Brain pericyte (primary cell): Measurements from ENCODE around the gene ETNK2.

Experiments
- DNase-seq: peaks from one replicate; pipeline ENCODE4 v3.0.0-alpha.2; 2012; ENCODE audit warnings: low read depth, low spot score

The ETNK2 gene, protein sequence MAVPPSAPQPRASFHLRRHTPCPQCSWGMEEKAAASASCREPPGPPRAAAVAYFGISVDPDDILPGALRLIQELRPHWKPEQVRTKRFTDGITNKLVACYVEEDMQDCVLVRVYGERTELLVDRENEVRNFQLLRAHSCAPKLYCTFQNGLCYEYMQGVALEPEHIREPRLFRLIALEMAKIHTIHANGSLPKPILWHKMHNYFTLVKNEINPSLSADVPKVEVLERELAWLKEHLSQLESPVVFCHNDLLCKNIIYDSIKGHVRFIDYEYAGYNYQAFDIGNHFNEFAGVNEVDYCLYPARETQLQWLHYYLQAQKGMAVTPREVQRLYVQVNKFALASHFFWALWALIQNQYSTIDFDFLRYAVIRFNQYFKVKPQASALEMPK

DNA sequence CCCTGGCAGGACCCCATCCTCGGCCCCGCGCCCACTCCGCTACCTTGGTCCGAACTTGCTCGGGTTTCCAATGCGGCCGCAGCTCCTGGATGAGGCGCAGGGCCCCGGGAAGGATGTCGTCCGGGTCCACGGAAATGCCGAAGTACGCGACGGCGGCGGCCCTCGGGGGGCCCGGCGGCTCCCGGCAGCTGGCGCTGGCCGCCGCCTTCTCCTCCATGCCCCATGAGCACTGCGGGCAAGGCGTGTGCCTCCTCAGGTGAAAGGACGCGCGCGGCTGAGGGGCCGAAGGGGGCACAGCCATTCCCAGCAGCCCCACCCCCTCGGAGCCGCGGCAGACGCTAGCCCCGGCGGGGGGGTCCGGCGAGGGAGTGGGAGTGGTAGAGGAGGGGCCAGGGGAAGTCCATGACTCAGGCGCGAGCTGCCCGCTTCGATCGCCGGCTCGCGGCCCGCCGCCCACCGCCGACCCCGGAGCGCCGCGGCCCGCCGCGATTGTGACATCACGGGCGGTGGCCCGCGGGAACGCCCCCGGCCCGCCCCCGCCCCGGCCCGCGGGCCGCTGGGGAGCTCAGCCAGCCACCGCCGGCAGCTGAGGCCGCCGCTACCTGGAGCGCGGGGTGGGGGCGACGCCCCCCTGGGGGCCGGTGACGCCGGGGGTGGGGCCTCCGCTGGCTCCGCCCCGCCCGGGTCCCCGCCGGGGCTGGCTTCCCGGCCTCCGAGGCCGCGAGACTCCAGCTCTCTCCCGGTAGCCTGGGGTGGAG is at the start of gene ETNK2:
ETNK2 (minus strand) TSS at position 493 of the 758 bp plus-strand sequence; CDS start at position 301, 192 bp downstream.
- DNase-seq, result no peak

DNA sequence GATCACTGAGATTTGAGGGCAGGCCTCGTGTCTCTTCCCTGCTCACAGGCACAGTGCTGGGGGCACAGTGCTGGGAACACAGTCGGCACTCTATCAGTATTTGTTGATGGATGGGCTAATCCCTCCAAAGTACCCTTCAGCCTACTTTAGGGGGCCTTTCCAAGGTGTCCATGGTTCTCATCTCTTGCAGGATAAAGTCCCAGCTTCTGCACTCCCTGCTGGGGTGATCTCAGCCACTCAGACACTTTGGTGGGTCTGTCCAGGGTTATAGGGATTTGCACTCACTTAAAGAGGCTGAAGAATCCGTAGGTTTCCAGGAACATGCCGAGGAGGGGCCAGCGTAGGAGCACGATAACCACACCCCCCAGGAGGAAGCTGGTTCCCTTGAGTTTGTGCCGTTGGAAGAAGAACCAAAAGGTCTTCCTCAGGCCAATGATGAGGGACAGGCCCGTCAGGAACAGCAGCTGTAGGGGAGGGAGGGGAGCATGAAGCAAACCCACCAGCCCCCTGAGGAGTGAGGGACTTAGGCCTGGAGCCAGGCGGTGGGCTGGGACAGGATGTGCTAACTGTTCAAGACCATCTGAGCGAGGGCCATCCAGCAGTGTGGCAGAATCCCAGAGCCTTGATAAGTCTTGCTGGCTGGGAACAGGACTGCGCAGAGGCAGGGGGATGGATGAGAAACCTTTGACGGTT is 49.6 kb upstream of the ETNK2 start:
- no peak for DNase-seq

DNA sequence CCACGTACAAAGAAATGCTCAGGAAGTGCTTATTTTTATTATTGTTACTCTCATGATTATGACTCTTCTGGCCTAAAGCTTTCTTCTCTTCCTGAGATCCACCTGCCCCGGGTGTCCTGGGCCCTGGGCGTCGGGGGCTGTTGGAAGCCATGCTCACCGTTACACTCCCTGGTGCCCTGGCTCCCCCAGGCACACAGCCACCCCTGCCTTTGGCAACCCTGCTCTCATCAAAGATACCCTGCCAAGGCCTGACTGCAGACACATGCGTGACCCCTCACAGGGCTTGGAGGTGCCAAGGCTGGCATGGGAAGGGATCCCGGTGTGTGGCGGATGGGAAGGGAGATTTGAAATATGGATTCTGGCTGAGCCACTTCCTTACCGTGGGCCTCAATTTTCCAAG is 47.7 kb upstream of the ETNK2 start:
- no peak for DNase-seq

DNA sequence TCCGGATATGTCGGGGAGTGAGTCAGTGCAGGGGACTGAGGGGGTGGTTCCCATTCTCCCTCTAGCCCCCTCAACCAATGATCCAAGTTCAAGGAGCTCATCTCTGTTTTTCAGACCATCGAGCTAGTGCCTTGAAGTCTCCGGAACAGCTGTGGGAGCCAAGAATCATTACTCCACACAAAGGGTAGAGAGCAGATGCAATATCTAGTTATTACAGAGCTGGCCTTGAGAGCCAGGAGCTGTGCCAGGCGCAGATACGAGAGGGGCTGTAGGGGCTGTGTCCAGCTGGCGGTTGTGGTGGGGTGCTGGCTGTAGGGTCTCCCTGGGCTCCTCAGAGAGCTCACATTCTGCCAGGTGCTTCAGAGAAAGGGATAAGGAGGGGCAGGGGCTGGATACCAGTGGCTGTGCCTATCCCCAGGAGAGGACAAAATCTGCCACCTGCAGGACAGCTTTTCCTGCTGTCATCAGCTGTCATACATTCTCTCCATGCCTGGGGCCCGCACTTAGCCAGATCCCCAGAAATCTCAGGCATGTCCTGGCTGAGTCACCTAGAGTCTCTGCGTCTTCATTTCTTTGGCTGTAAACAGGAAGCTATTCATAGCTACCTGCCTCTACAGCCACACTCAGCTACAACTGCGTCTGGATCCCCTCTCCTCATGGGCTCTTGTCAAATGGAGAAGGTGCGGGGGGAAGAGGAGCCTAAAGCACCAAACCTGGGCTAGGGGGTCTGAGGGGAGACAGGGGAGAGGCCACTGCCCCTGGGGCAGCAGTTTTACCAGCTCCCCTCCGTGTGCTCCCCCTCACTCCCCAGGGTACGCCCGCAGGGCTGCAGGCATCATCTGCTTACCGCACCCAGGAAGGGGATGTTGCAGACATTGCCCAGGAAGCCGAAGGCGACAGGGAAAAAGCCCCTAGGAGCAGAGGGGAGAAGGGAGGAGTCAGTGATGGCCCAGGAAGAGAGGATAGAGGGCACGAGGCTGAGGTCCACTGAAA is 46.8 kb upstream of the ETNK2 start:
- no peak for DNase-seq

DNA sequence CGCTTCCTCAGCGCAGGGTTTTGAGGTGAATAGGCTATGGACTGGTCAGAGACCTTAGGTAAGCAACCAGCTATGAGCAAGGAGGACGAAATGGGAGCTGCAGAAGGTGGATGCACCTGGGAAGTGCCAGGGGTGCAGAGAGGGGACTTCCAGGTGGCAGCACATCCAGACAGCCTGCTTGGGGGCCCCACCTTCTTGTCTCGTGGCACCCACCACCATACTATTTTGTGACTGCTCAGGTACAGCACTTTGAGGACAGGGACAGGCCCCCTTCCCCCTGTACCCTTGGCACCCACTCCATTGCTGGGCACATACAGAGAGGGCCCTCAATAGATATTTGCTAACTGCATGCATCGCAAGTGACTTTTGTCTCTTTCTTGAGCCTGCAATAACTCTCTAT is 45.2 kb upstream of the ETNK2 start:
- DNase-seq, result no peak

DNA sequence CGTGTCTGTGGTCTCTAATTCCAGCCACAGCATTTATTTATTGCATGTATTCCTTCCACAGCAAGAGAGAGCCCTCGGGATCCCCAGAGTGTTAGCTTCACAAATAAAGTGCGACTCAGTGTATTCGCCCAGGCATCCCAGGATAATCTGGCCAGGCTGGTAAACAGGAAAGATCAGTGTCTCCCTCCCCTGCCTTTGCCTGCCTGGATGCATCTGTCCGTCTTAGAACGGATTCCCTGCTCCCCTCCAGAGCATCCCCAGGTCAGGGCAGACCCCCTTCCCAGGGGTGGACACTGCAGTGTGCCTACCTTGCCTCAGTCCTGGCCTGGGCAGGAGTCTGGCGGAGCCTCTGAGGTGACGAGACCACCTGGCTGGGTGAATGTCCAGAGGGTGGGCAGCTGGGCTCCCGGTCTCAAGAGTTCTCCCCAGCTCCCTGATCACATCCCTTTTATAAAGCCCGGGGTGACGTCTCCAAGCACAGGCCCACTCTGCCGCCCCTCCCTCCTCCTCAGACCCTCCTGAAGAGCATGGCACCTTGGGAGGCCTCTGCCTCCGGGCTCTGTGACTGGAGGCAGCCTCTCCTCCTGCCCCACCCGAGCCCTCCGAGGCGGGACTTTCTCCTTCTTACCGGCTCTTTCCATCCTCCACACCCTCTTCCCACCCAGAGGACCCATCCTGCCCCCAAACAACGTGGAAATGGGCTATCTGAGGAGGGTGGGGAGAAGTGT is 44.4 kb upstream of the ETNK2 start, which contains the start of gene KISS1:
KISS1 (minus strand) TSS at position 424 of the 728 bp plus-strand sequence. CDS start 3,615 bp downstream, outside the sequence.
- DNase-seq, result no peak

DNA sequence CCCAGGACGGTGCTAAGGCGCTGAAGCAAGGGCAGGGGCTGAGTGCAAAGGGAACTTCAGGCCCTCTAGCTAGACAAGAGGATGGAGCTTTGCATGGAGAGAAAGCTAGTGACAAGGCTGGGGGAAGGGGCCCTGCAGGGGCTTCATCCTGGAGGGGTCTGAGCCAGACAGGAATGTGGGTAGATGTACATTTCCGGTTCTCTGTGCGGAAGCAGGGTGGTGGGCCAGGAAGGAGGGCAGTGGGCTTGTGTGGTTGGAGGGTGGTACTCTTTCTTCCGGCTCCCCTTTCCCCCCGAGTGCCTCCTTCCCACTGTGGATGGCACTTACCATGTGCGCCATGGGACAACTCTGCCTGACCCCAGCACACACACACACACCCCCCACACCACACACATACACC is 42.9 kb upstream of the ETNK2 start:
- no peak for DNase-seq

DNA sequence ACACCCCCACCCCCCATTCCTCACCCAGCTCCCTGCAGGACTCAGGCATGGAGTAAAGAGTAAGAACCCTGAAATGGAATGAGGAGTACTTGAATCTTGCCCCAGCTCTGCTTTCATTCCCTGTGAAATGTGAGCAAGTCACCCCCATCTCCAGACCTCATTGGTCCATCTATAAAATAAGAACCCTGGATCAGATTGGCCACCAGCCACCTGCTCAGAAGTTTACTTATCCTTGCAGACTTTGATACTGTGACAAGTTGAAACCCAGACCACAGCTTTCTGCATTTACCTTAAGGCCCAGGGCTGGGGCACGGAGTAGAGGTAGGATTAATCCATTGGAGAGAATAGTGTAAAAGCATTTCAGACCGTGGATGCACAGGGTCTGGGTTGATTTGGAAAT is 42.2 kb upstream of the ETNK2 start:
- no peak for DNase-seq

DNA sequence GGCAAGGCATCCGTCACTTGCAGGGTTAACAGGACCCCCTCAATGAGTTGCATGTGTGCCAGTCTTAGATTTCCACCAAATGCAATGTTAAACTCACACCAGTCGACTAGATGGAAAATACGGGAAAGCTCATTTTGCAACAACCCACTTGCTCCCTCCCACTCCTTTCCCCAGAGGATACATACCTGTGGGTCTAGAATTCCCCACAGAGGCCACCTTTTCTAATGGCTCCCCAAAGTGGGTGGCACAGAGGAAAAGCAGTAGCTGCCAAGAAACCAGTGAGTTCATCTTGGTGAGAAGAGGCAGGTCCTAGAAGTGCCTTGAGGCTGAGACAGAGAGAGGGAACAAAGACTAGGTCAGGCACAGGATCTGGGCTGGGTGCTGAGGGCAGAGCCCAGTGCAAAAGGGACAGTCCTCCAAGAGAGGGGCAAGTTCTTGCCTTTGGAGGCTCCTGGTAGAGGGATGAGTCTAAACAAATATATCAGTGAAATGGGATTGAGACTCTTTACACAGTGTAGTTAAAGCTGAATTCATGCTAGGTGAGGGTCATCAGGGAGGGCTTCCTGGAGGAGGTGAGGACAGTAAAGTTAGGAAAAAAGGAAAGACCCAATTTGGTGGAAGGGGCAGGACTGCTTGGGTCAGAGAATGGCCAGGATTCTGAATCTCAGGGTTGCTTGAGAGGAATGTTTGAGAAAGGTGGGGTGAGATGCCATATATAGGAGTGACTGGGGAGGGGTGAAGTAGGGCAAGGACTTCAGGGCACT is 40.9 kb upstream of the ETNK2 start:
- no peak for DNase-seq

DNA sequence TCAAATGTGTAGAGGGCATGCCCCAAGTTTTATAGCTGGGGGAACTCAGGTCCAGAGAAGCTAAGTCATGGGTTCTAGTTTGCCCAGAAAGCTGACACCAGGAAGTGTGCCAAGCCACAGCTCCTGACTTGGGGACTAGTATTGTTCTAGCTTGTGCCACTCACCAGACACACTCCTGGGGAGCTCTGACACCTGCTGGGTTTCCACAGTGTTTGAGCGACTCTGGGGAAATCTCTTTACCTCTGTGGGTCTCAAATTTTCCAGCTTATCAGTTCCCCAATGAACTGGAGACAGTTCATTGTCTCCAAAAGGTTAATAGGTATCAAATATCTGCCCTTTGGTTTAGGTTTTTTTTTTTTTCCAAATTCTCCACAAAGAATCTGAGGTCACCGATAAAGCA is 40.2 kb upstream of the ETNK2 start:
- DNase-seq, result no peak

DNA sequence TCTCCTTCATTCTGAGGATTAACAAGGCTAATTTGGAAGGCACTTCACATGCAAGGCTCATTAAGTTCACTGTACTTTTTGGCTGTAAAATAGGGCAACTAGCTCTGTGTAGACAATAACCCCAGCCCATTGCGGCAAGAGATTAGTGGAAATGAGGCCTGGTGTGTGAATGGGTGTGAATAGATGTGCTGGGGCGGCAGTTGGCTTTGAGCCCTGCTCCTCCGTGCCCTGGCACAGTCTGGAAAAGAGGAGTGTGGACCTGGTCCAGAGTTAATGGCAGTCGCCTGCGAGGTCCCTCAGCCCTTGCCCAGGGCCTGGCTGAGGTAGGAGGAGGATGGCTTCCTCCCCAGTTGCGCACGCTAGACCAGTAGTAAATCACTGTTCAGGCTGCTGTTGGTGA is 39.6 kb upstream of the ETNK2 start:
- DNase-seq, result no peak

DNA sequence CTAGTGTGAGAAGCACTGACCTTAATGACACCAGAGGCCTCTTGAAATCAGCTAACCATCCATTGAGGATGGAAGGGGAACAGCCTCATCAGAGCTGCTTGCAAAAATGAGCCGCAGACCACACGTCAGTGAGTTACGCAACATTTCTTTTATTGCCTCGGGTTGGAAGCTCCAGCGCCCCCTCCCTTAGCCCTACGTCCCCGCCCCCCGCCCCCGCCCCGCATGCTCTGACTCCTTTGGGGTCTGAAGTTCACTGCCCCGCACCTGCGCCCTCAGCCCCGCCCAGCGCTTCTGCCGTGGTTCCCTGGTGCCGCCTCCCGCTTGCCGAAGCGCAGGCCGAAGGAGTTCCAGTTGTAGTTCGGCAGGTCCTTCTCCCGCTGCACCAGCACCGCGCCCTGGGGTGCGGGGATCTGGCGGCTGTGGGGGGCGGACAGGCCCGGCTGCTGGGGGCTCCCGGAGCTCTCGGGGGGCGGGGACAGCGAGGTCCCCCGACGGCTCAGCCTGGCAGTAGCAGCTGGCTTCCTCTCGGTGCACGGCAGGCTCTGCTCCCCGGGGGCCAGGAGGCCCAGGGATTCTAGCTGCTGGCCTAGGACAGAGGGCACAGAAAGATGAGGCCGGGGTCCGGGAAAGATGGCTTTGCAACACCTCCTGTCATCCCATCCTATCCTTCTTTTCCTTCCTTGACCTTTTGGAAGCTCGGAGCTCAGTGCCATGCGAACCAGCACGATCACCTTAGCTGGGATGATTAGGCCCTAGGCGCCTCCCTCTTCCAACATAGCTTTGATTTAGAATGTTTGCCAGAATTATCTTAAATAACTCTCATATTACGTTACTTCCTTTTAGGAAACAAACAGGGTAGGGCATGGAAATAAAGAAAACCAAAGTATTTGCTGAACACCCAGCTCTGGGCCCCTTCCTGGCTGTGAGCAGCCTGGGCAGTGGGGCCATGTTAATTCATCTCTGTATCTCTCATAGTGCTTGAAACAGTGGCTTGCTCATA is 38.7 kb upstream of the ETNK2 start:
- DNase-seq, result no peak

DNA sequence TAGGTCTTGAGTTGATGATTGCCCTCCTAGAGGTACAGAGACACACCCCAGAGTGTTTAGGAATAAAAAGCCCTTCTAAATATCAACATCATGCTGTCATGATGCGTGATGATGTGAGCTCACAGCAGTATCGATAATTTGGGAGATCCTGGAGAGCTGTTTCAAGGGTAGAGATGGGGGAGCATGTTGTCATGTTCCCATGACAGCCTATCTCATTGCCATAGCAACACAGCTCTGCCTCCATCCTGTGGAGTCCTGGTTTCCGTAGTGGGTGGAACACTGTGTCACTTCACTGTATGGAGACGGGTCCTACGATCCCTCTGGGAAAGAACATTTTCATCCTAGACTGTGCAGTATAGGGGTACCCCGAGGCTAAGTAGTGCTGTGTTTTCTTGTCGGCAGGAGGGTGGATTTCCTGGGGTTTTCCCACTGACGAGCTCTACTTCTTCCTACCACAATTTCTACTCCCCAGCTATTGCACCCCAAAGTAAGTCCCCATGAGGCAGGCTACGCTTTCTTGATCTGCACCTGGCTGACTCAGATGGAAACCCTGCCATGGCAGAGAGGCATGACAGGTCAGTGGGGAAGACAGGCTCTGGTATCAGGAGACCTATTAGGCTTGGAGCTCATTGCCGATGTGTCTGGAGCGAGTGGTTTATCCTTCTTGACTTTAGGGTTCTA is 37.3 kb upstream of the ETNK2 start:
- DNase-seq, result no peak

DNA sequence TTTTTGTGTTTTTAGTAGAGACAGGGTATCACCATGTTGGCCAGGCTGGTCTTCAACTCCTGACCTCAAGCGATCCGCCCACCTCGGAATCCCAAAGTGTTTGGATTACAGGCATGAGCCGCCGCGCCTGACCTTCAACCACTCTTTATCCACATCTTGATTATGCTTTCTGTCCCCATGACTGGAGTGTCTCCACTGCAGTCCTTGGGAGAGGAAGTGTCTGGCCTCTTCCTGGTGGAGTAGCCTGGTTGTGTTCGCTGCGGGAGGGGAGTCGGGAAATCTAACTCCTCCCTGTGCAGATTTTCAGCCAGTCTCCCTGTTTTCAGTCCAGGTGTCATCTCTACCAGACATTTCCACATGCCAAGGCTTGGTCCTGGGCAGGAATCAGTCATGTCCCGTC is 34.8 kb upstream of the ETNK2 start:
- DNase-seq, result no peak

DNA sequence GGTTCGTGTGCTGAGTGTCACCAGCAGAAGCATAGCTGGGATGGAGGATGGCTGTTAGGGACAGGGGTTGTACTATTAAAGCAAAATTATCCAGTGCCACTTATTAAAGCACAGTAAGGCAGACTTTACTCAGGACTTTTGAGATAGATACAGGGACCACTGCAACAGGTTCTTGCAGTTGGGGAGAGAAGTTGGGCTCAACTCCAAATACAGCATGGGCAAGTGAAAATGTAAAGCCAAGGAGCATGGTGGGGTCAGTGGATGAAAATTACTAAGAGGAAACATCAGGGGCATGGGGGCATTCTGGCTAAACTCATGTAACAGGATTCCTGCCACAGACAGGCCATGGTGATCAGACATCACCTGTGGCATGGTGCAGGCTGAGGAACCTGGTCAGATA is 29.3 kb upstream of the ETNK2 start:
- DNase-seq, result no peak

DNA sequence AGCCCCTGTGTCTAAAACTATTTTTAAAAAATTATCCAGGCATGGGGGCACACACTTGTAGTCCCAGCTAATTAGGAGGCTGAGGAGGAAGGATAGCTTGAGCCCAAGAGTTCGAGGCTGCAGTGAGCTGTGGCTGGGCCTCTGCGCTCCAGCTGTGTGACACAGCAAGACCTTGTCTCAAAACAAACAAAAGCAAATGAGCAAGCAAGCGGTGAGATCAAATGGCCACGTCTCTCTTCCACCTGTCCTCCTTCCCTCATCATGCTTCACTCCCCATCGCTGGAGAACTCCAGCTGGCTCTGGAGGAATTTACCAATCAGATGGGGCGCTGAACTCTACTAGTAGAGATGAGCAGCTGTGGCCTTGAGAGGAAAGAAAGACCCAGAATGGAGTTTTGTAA is 28.3 kb upstream of the ETNK2 start:
- DNase-seq, result no peak

DNA sequence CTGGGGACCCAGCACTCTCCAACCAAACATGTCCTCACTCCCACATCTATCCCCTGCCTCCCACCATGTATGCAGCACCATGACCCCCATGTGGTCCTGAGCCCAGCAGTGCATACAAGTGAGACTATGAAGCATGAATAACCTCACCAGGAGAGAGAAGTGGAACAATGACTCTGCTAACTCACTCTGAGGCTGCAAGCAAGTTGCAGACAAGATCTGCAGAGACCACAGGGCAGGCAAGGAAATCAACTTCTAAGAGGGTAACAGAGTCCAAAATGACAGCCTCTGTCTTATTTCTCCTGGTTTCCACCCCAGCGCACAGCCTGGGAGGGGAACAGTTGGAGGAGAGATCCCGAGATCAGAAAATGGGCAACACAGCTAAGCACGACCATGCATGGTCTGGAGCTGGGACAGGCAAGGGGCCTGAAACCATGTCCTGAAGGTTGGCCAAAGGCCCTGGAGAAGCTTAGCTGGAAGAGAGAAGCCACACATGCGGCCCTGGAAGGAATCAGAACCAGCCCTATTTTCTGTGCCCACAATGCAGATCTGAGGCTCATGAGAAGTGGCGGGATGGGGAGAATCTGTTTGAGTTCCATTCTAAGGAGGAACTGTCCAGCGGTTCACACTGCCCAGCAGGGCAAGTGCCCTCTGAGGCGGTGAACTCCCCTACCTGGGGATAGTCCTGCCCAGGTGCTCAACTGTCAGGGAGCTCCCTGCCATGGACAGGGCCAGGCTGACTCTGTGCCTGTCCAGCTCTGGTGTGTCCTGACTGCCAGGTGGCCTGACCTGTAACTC is 26.8 kb upstream of the ETNK2 start:
- no peak for DNase-seq
